Motor neuron (in vitro differentiated cells): ENCODE data around the gene SNAP29. TPM values are rescaled to one million over a fixed set of nuclear protein-coding genes. Genes with fewer than 3 reads are reported as not detected.
"Not testable (repeated sequence)": the region's sequence is repeated elsewhere in the genome, so short reads cannot be mapped to it uniquely, and the experiment has no call there.

Source experiments
- ATAC-seq, 8 experiments: fragments of 200-7000 bp; cut with Tn5 transposase; replicated peaks in 6 of 8; 2 replicates each; pipeline ENCODE4 v1.8.0; 2021; ENCODE audit warnings: mild to moderate bottlenecking in 8 of 8, moderate library complexity in 8 of 8
- H3K27ac ChIP-seq, 2 donors: fragments of 250-450 bp; sonication (Bioruptor Pico); 2 replicates each; pipeline ENCODE4 v1.9.0; 2021; ENCODE audit warnings: antibody characterized with exemption in 2 of 2, mild to moderate bottlenecking in 2 of 2, moderate library complexity in 1 of 2
- H3K4me1 ChIP-seq, 2 donors: fragments of 250-450 bp; sonication (Bioruptor Pico); replicated peaks in 1 of 2; 2 replicates each; pipeline ENCODE4 v1.6.1; 2021; ENCODE audit warnings: antibody characterized with exemption in 2 of 2, mild to moderate bottlenecking in 2 of 2, moderate library complexity in 1 of 2
- H3K4me3 ChIP-seq, 5 donors: fragments of 250-450 bp; sonication (Bioruptor Pico); 2 replicates each; pipeline ENCODE4 v1.9.0; 2021; ENCODE audit warnings: antibody characterized with exemption in 5 of 5, mild to moderate bottlenecking in 5 of 5, moderate library complexity in 4 of 5
- WGBS, 10 experiments: fragments of 450-650 bp; shearing (Covaris generic); methylation state at CpG; one replicate each; pipeline ENCODE4 v1.0.0; 2022; 5-methylcytosine and 5-hydroxymethylcytosine counted together
- in situ Hi-C, 9 experiments: fragments of 400-800 bp; cut with MboI; loops; one replicate each; pipeline ENCODE4 v1.15.0; 2021; ENCODE audit warnings: low sequenced_read_pairs in 9 of 9, low pct_unique_long_range_greater_than_20kb in 2 of 9; ENCODE audit not compliant: unreplicated experiment in 9 of 9
- total RNA-seq, 8 experiments: library from RNA; unstranded; fragments of 300-600 nt; gene quantifications; 2 replicates each; pipeline versions ENCODE4 v1.2.3 to v1.2.4, GENCODE V29; 2022

The SNAP29 gene
- total RNA-seq, 8 experiments from 2014 or later, result 6.7 to 26.5 (median 14.9) TPM

DNA sequence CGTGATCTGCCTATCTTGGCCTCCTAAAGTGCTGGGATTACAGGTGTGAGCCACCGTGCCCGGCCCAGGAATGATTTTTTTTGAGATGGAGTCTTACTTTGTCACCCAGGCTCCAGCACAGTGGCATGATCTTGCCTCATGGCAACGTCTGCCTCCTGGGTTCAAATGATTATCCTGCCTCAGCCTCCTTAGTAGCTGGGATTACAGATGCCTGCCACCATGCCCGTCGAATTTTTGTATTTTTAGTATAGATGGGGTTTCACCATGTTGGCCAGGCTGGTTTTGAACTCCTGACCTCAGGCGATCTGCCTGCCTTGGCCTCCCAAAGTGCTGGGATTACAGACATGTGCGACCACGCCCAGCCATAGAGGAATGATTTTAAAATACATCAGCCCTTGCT, 76.2 kb downstream of the SNAP29 start:
- H3K27ac ChIP-seq, ATAC-seq, in situ Hi-C loops, H3K4me3 ChIP-seq: not testable (repeated sequence)
- WGBS, 10 experiments, result 60 to 100% (median 100%) methylated on average over 1 to 5 of the region's 9 CpGs; no CpG with 5 or more reads in 3 of the 10 experiments
- H3K4me1 ChIP-seq, result peaks cover 7 to 16% of the 10 kb centered on the region in 2 donors

DNA sequence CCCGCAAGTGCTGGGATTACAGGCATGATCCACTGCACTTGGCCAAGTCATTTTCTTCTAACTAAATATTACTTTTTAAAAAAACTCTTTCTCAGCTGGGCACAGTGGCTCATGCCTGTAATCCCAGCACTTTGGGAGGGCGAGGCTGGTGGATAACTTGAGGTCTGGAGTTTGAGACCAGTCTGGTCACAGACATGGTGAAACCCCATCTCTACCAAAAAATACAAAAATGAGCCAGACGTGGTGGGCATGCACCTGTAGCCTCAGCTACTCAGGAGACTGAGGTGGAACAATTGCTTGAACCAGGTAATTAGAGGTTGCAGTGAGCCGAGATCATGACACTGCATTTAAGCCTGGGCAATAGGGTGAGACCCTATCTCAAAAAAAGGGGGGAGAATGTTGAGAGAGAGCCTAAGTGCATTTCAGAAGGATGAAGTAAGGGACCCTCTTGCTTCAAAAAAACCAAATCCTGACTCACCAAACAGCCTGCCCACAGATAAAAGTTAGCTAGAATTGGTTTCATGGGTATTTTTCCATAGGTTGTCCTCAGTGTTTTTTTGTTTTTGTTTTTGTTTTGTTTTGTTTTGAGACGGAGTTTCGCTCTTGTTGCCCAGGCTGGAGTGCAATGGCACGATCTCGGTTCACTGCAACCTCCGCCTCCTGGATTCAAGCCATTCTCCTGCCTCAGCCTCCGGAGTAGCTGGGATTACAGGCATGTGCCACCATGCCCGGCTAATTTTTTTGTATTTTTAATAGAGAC, 77.2 kb downstream of the SNAP29 start:
- peaks cover 9 to 20% of the 10 kb centered on the region in 2 donors for H3K4me1 ChIP-seq
- in situ Hi-C loops, H3K4me3 ChIP-seq, ATAC-seq, H3K27ac ChIP-seq: not testable (repeated sequence)
- WGBS, 10 experiments, result 75 to 100% (median 90%) methylated on average over 1 to 9 of the region's 11 CpGs; no CpG with 5 or more reads in 1 of the 10 experiments

DNA sequence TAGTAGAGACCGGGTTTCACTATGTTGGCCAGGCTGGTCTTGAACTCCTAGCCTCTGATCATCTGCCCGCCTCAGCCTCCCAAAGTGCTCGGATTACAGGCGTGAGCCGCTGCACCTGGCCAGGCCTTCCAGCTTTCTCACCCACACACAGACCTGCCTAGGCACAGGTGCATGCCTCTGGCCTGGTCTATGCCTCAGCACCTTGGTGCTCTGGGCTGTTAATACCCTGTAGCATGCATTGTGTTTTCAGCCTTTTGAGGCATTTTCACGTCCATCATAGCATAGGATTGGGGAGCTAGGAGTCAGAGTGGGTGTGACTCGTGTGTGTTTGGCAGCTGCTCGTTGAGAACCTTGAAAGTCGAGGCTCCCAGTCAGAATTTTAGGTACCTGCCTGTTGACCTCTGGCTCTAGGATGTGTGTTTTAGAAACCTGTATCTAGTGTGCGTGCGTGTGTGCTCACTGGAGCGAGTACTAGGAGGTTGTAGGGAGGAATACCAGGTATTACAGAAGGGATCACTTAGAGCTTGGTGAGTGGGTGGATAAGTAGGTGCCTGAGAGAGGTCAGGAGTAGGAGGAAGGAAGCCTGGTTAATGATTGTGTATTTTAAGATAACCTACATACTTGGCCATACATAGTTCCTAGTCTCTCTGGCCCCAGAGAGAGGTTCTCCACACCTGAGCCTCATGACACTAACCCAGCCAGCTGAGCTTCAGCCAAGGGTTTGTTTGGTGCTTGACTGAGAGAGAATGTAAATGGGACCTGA, 78.4 kb downstream of the SNAP29 start:
- in situ Hi-C loops, result no loop called here

DNA sequence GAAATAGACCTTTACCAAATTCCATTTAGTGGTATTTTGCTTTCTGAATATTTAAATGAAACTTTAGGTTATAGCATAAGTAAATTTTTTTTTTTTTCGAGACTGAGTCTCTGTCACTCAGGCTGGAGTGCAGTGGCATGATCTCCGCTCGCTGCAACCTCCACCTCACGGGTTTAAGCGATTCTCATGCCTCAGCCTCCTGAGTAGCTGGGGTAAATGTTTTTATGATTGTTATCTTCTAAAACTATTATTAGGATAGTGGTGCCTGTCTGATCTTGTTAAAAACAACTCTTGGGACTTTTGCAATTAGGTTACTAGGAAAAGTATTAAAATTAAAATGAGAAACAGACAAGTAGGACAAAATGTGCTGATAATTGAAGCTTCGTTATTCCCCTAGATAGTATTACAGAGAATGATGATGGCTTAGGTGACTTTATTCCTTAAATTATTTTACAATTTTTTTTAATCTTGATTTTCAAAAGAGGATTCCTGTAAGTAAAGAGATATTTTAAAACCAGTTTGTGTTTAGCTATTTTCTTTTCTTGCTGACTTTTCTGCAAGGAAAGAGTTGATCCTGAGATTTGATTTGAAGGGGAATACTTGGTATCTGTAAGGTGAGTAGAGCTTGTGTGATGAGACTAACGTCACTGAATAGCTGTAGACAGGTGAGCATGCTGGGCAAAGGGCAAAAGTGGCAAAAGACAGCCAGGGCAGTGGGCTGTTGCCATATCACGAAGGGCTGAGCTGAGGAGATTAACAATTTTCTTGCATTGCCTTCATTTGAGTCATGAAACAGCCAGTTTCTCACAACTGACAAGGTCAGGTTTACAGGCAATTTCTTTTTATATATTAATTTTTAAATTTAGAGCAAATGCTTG, 79.2 kb downstream of the SNAP29 start:
- WGBS, 10 experiments, result 75 to 100% (median 93%) methylated on average over 1 to 8 of the region's 8 CpGs
- no peak overlapping the region for H3K27ac ChIP-seq
- in situ Hi-C loops, result no loop called here
- H3K4me3 ChIP-seq, result no peak overlapping the region
- no peak for ATAC-seq
- peaks cover 9 to 20% of the 10 kb centered on the region in 2 donors for H3K4me1 ChIP-seq

More for the DNA sequence above, 78.4 kb downstream of the SNAP29 start:
- WGBS, 10 experiments, result 71 to 100% (median 89%) methylated on average over 2 to 7 of the region's 12 CpGs; no CpG with 5 or more reads in 3 of the 10 experiments
- no peak for ATAC-seq
- Histone ChIP-seq H3K4me3 (no peak overlapping the region), H3K27ac (peak overlapping the region in 1 of 2 donors; percentile 70), H3K4me1 (peaks cover 9 to 20% of the 10 kb centered on the region in 2 donors)

DNA sequence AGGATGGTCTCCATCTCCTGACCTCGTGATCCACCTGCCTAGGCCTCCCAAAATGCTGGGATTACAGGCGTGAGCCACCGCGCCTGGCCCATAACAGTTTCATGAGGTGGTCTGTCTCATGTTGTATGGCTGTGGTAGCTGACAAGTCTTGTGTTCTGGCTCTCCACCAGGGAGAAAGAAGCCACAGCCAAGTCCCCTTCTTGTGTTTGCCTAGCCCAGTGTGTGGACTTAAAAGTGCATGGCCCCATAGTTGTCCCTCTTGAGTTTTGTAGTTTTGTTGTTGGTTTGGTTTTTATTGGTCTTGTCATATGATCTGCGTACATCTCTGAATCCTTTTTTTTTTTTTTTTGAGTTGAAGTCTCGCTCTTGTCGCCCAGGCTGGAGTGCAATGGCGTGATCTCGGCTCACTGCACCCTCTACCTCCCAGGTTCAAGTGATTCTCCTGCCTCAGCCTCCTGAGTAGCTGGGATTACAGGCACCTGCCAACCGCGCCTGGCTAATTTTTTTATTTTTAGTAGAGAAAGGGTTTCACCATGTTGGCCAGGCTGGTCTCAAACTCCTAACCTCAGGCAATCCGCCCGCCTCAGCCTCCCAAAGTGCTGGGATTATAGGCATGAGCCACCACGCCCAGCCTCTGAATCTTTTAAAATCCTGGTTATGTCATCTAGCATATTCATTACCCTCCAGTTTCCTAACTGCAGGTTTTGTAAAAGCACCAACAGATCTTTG, 80.8 kb downstream of the SNAP29 start:
- WGBS, 10 experiments, result 33 to 100% (median 95%) methylated on average over 2 to 13 of the region's 14 CpGs; no CpG with 5 or more reads in 2 of the 10 experiments
- H3K27ac ChIP-seq, ATAC-seq: not testable (repeated sequence)

DNA sequence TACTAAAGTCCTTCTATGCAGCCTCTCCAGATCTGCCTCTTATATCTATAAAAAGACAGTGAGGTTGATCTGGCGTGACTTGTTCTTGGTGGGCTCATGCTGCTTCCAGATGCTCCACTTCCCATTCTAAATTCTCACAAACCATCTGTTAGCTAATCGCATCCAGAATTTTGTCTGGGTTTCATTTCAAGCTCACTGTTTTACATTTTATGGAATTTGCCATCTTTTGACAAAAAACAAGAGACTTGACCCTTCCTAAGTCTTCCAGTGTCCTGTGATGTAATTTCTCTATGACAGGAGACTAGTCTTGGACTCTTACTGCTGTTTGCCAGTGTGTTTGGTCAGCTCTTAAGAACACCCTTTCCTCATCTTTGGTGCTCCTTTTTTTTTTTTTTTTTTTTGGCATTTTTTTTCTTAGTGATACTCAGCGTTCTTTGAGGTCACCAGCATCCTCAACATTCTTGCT, 81.4 kb downstream of the SNAP29 start:
- no peak overlapping the region for H3K27ac ChIP-seq
- no peak overlapping the region for H3K4me3 ChIP-seq
- ATAC-seq, result peak in 3 of 8 experiments; percentile 88 to 92 (median 91)
- WGBS, 10 experiments, result 0 to 100% (median 79%) methylated on average over 1 to 3 of the region's 3 CpGs
- H3K4me1 ChIP-seq, result peaks cover 9 to 20% of the 10 kb centered on the region in 2 donors
- in situ Hi-C loops, result no loop called here

More for the DNA sequence above, 80.8 kb downstream of the SNAP29 start:
- in situ Hi-C loops, H3K4me3 ChIP-seq: not testable (repeated sequence)
- H3K4me1 ChIP-seq, result peaks cover 9 to 20% of the 10 kb centered on the region in 2 donors

Other genes starting within 250 kb of the SNAP29 start
- 1 to 10 TPM in 2 of 8 experiments, under 1 TPM in 6; 0.17 to 1.8 (median 0.66) TPM for gene SERPIND1, start 84.9 kb upstream of the SNAP29 start, total RNA-seq
- 10 to 100 TPM; 22.4 to 76.9 (median 36.2) TPM for gene PI4KA, start 196 bp upstream of the SNAP29 start, total RNA-seq
- gene CRKL, start 58.4 kb downstream of the SNAP29 start, total RNA-seq, result 10 to 100 TPM; 31.0 to 52.8 (median 39.3) TPM
- 1 to 10 TPM in 1 of 8 experiments, under 1 TPM in 7; 0.21 to 1.9 (median 0.72) TPM for gene AIFM3, start 108.2 kb downstream of the SNAP29 start, total RNA-seq
- 10 to 100 TPM; 19.0 to 47.1 (median 26.0) TPM for gene LZTR1, start 123.3 kb downstream of the SNAP29 start, total RNA-seq
- gene THAP7, start 143.1 kb downstream of the SNAP29 start, total RNA-seq, result 10 to 100 TPM; 21.4 to 33.0 (median 29.4) TPM
- gene P2RX6, start 156.2 kb downstream of the SNAP29 start, total RNA-seq, result 1 to 10 TPM in 5 of 8 experiments, under 1 TPM in 3; 0.54 to 7.7 (median 1.1) TPM
- 1 to 10 TPM in 2 of 8 experiments, under 1 TPM in 6; 0.15 to 1.5 (median 0.42) TPM for gene SLC7A4, start 173.6 kb downstream of the SNAP29 start, total RNA-seq
- gene LRRC74B, start 186.9 kb downstream of the SNAP29 start, total RNA-seq, result 1 to 10 TPM in 3 of 8 experiments, under 1 TPM in 5; 0.13 to 3.0 (median 0.45) TPM